PC-9 (cell line): ENCODE data around the gene B3GAT3.

ENCODE experiments used
- EZH2 ChIP-seq: fragments of 200-600 bp; sonication (generic); IDR thresholded peaks from 2 replicates; pipeline ENCODE4 v1.8.0; 2017; ENCODE audit warnings: antibody characterized with exemption, low read depth
- TF ChIP-seq, protein P1 (sequence below): fragments of 200-600 bp; sonication (generic); conservative IDR thresholded peaks from 2 replicates; pipeline ENCODE4 v1.6.1; 2017; ENCODE audit warnings: mixed run types, antibody characterized with exemption, mild to moderate bottlenecking, moderate library complexity

GRCh38 chr11:62588966-62589637 lies 32.7 kb downstream of the B3GAT3 start:
- TF ChIP-seq, protein P1, sequence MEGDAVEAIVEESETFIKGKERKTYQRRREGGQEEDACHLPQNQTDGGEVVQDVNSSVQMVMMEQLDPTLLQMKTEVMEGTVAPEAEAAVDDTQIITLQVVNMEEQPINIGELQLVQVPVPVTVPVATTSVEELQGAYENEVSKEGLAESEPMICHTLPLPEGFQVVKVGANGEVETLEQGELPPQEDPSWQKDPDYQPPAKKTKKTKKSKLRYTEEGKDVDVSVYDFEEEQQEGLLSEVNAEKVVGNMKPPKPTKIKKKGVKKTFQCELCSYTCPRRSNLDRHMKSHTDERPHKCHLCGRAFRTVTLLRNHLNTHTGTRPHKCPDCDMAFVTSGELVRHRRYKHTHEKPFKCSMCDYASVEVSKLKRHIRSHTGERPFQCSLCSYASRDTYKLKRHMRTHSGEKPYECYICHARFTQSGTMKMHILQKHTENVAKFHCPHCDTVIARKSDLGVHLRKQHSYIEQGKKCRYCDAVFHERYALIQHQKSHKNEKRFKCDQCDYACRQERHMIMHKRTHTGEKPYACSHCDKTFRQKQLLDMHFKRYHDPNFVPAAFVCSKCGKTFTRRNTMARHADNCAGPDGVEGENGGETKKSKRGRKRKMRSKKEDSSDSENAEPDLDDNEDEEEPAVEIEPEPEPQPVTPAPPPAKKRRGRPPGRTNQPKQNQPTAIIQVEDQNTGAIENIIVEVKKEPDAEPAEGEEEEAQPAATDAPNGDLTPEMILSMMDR = peak; percentile 69
- TF ChIP-seq EZH2 = no peak
